SK-N-SH (cell line): Measurements from ENCODE around the gene MYO1D.

ENCODE experiments used
- CTCF ChIP-seq: fragments of 200-600 bp; sonication (generic); IDR thresholded peaks from 2 replicates; pipeline ENCODE4 v1.6.1; 2017; ENCODE audit warnings: antibody characterized with exemption, mild to moderate bottlenecking, moderate library complexity
- PBX3 ChIP-seq: IDR thresholded peaks from 2 replicates; pipeline ENCODE4; 2012
- REST ChIP-seq: IDR thresholded peaks from 2 replicates; pipeline ENCODE4 v1.6.1; 2012; ENCODE audit warnings: mild to moderate bottlenecking, low read depth, low read length, moderate library complexity
- YY1 ChIP-seq: IDR thresholded peaks from 2 replicates; pipeline ENCODE4 v1.4.0; 2012; ENCODE audit warnings: low read depth, mild to moderate bottlenecking

- TF ChIP-seq YY1 (no peak), PBX3 (no peak), CTCF (no peak), REST (no peak)
Observed at GRCh38 chr17:32836527-32836926, 40.4 kb downstream of the MYO1D start.
